ENCODE data around the gene MAP3K7CL.

The MAP3K7CL gene

GRCh38 chr21:29201186-29201585, 70.7 kb downstream of the MAP3K7CL start:
- no peak for DNase-seq

- DNase-seq = no peak
These were observed 74.6 kb downstream of the MAP3K7CL start for GRCh38 chr21:29205009-29205408.

GRCh38 chr21:29205988-29206387, 75.5 kb downstream of the MAP3K7CL start:
- DNase-seq = no peak

GRCh38 chr21:29206445-29206844, 76.0 kb downstream of the MAP3K7CL start:
- DNase-seq = no peak

- DNase-seq = no peak
These were observed 76.8 kb downstream of the MAP3K7CL start for GRCh38 chr21:29207201-29207600.

GRCh38 chr21:29208044-29208681, 77.7 kb downstream of the MAP3K7CL start:
- DNase-seq = no peak

- DNase-seq = no peak
These were observed 78.2 kb downstream of the MAP3K7CL start for GRCh38 chr21:29208682-29209059.

GRCh38 chr21:29209696-29210095, 79.3 kb downstream of the MAP3K7CL start:
- DNase-seq = no peak

GRCh38 chr21:29211205-29211604, 80.8 kb downstream of the MAP3K7CL start:
- DNase-seq = no peak

- no peak for DNase-seq
These were observed 82.0 kb downstream of the MAP3K7CL start for GRCh38 chr21:29212446-29212845.

- DNase-seq = no peak
These were observed 83.3 kb downstream of the MAP3K7CL start for GRCh38 chr21:29213513-29214385.

- DNase-seq = no peak
These were observed 85.3 kb downstream of the MAP3K7CL start for GRCh38 chr21:29215709-29216108.

GRCh38 chr21:29217818-29218291, 87.4 kb downstream of the MAP3K7CL start:
- no peak for DNase-seq

- DNase-seq = no peak
These were observed 88.3 kb downstream of the MAP3K7CL start for GRCh38 chr21:29218749-29219148.

GRCh38 chr21:29219165-29219770, 88.8 kb downstream of the MAP3K7CL start:
- no peak for DNase-seq

- DNase-seq = no peak
These were observed 90.9 kb downstream of the MAP3K7CL start for GRCh38 chr21:29221253-29221744.

- DNase-seq = no peak
These were observed 93.6 kb downstream of the MAP3K7CL start for GRCh38 chr21:29224006-29224405.
